Measurements from ENCODE around the gene CXCL11. TPM values are rescaled to one million over a fixed set of nuclear protein-coding genes. Genes with fewer than 3 reads are reported as not detected.

CXCL11 gene
- total and polyA plus RNA-seq, 2 of the 13 experiments (the other 11 are each of a cell fraction or from before 2014, with no cell fraction given), result 0.08 TPM; not detected in 1

DNA sequence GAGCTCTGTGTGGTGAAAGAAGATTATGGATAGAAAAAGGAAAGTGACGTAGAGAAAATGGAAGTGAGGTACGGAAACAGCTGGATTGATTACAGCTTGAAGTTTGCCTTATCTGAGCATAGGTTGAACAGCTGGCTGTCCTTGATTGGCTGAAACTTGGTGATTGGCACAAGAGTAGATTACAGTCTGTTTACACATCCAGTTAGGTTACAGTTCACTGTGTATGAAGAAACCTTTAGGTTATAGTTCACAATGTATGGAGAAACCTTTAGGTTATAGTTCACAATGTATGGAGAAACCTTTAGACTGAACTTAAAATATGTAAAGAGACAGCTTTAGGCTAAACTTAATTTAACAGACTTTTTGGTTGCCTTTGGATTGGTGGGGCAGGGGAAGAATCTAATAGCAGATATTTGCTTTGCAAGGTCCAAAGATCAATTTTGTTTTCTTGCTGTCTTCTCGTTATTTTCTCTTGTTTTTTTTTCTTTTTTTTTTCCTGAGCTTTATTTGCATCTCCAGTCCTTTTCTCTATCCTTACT lies 23.1 kb upstream of the CXCL11 start (continued):
- TF ChIP-seq SNAPC5 (CRISPR knock-in tag; IDR thresholded peaks at IDR 0.05; ENCODE audit: borderline replicate concordance) (no peak), NR2F1 (CRISPR knock-in tag; IDR thresholded peaks at IDR 0.05) (peak in 1 of 2 experiments; percentile 30; a peak in 1 of 4 replicates), GABPB1 (CRISPR knock-in tag; IDR thresholded peaks at IDR 0.05) (peak; percentile 60), FOXP1 (IDR thresholded peaks at IDR 0.05) (peak; percentile 28; the same call in 1 of the 2 replicates), FOXP1 (CRISPR knock-in tag; IDR thresholded peaks at IDR 0.05) (peak; percentile 33; the same call in 1 of the 2 replicates), ZNF652 (CRISPR knock-in tag; IDR thresholded peaks at IDR 0.05; ENCODE audit: borderline replicate concordance, low read depth) (no peak), SRF (IDR thresholded peaks at IDR 0.05; ENCODE audit: low read depth, low read length) (peak; percentile 77; the same call in 1 of the 2 replicates), RBM22 (optimal IDR thresholded peaks at IDR 0.05; ENCODE audit: low read length) (no peak), FOXK1 (CRISPR knock-in tag; IDR thresholded peaks at IDR 0.05; ENCODE audit: borderline replicate concordance, low read depth) (0 out of 2 replicates have a peak, but pooled peaks have one; percentile 47), FOXA1 (IDR thresholded peaks at IDR 0.05) (peak; percentile 29; the same call in 1 of the 2 replicates), FOXA1 (CRISPR knock-in tag; IDR thresholded peaks at IDR 0.05) (peak; percentile 65), CEBPG (CRISPR knock-in tag; IDR thresholded peaks at IDR 0.05) (peak; percentile 49), GATAD2A (CRISPR knock-in tag; IDR thresholded peaks at IDR 0.05) (peak; percentile 51; the same call in 1 of the 2 replicates), NCOR1 (IDR thresholded peaks at IDR 0.05; ENCODE audit: borderline replicate concordance, low read length) (peak; percentile 72), PBX2 (CRISPR knock-in tag; IDR thresholded peaks at IDR 0.05) (peak; percentile 83), HNF4G (IDR thresholded peaks at IDR 0.05; ENCODE audit: borderline replicate concordance, low read depth, low read length) (peak; percentile 57), HNF4G (CRISPR knock-in tag; IDR thresholded peaks at IDR 0.05; ENCODE audit: borderline replicate concordance, low read depth) (no peak), ZNF644 (CRISPR knock-in tag; IDR thresholded peaks at IDR 0.05; ENCODE audit: low read depth) (0 out of 2 replicates have a peak, but pooled peaks have one; percentile 13), RERE (CRISPR knock-in tag; IDR thresholded peaks at IDR 0.05; ENCODE audit: low read depth) (no peak), PITX1 (CRISPR knock-in tag; IDR thresholded peaks at IDR 0.05) (0 out of 2 replicates have a peak, but pooled peaks have one; percentile 38)
- TF ChIP-seq, protein P1, sequence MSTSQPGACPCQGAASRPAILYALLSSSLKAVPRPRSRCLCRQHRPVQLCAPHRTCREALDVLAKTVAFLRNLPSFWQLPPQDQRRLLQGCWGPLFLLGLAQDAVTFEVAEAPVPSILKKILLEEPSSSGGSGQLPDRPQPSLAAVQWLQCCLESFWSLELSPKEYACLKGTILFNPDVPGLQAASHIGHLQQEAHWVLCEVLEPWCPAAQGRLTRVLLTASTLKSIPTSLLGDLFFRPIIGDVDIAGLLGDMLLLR (CRISPR knock-in tag; IDR thresholded peaks at IDR 0.05), result no peak
- TF ChIP-seq, protein P2, sequence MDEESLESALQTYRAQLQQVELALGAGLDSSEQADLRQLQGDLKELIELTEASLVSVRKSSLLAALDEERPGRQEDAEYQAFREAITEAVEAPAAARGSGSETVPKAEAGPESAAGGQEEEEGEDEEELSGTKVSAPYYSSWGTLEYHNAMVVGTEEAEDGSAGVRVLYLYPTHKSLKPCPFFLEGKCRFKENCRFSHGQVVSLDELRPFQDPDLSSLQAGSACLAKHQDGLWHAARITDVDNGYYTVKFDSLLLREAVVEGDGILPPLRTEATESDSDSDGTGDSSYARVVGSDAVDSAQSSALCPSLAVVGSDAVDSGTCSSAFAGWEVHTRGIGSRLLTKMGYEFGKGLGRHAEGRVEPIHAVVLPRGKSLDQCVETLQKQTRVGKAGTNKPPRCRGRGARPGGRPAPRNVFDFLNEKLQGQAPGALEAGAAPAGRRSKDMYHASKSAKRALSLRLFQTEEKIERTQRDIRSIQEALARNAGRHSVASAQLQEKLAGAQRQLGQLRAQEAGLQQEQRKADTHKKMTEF (CRISPR knock-in tag; IDR thresholded peaks at IDR 0.05), result 0 out of 2 replicates have a peak, but pooled peaks have one; percentile 48
